Heart right ventricle (tissue), 16 donors: ENCODE results near the gene SLC8A1. TPM values are rescaled to one million over a fixed set of nuclear protein-coding genes. Genes with fewer than 3 reads are reported as not detected.
A peak's percentile ranks its signal among the peaks of the same experiment; 100 is the strongest.

Experiments
- ATAC-seq, 8 donors: fragments of 200-7000 bp; cut with Tn5 transposase; one replicate each; pipeline ENCODE4 v1.9.1; 2020; ENCODE audit warnings: mild to moderate bottlenecking in 8 of 8, moderate library complexity in 8 of 8, moderate number of reproducible peaks in 1 of 8
- DNase-seq, 2 donors: peaks; one replicate each; pipeline ENCODE4 v3.0.0-alpha.2; 2020
- H3K27ac ChIP-seq, 10 donors: fragments of 200-600 bp; sonication (generic) in 2 of 10; one replicate each; pipeline versions ENCODE4 v1.5.0 to v1.8.0; 2020 to 2022; ENCODE audit warnings: mild to moderate bottlenecking in 3 of 10
- H3K27me3 ChIP-seq, 7 donors: fragments of 200-600 bp; one replicate each; pipeline ENCODE4 v1.8.0; 2021 to 2022; ENCODE audit warnings: mild to moderate bottlenecking in 2 of 7
- H3K36me3 ChIP-seq, 9 donors: fragments of 200-600 bp; sonication (generic) in 1 of 9; one replicate each; pipeline versions ENCODE4 v1.5.0 to v1.8.0; 2020 to 2022; ENCODE audit warnings: mild to moderate bottlenecking in 2 of 9
- H3K4me1 ChIP-seq, 9 donors: fragments of 200-600 bp; sonication (generic) in 1 of 9; one replicate each; pipeline versions ENCODE4 v1.5.0 to v1.8.0; 2020 to 2022; ENCODE audit warnings: mild to moderate bottlenecking in 4 of 9
- H3K4me3 ChIP-seq, 10 donors: fragments of 200-600 bp; sonication (generic) in 2 of 10; one replicate each; pipeline versions ENCODE4 v1.5.0 to v1.8.0; 2020 to 2022; ENCODE audit warnings: mild to moderate bottlenecking in 7 of 10, moderate library complexity in 2 of 10
- H3K9me3 ChIP-seq, 11 donors: fragments of 200-600 bp in 10 of 11; sonication (generic) in 2 of 11; one replicate each; pipeline versions ENCODE4 v1.5.0 to v1.8.0; 2013 to 2022; ENCODE audit warnings: mild to moderate bottlenecking in 2 of 11, control low read depth in 1 of 11, moderate library complexity in 1 of 11
- WGBS, 2 donors: extraction: QIAGEN DNeasy Blood & Tissue Kit; methylation state at CpG; one replicate each; pipeline ENCODE4 v1.1.7; 2013; ENCODE audit warnings: inconsistent platforms in 1 of 2; 5-methylcytosine and 5-hydroxymethylcytosine counted together
- intact Hi-C, 10 donors: fragments of 100-400 bp; cut with DNase I; formaldehyde crosslinking; loops; one replicate each; pipeline versions ENCODE4 v1.11.1 to v1.14.2; 2022
- polyA plus RNA-seq, 2 donors: library from polyadenylated mRNA; stranded (reverse); fragments of 200-250 nt; gene quantifications; one replicate each; pipeline ENCODE4 v1.2.3, GENCODE V29; 2013
- total RNA-seq, 10 donors: library from RNA; stranded (reverse); fragmentation: NEBNext Ultra II Directional in 3 of 10; extraction: Animal tissue kit (Norgen Biotek cat#: 25700) in 3 of 10; gene quantifications; one replicate each; pipeline versions ENCODE4 v1.2.1 to v1.2.4, GENCODE V29; 2021 to 2023
- TF ChIP-seq, protein P1 (sequence below), 9 donors: fragments of 200-600 bp; sonication (generic) in 2 of 9; IDR thresholded peaks; one replicate each; pipeline versions ENCODE4 v1.5.0 to v1.8.0; 2021 to 2022; ENCODE audit warnings: antibody characterized with exemption in 9 of 9, mild to moderate bottlenecking in 5 of 9, moderate library complexity in 1 of 9
- donor health status: Arrhythmogenic right ventricular cardiomyopathy.
- donor health status: ischemic (EF 13 %, LVEDD 7.1; RV severe dilation, severe dysfunction).
- donor health status: healthy with polysubstance abuse.
- donor health status: DM: no; HTN: yes; CAD: no.
- donor health status: DM: no; HTN: no; CAD: no.
- donor health status: ischemic (EF 25% LVEDD 6.9; RV normal size, moderate dysfunction).
- donor health status: ischemic (EF 25% LVEDD 5.7; RV mildly dilated, moderate dysfunction).
- donor health status: healthy.
- donor health status: DM: yes; HTN: yes; CAD: no.
- donor health status: Ischemic cardiomyopathy.
- donor health status: ischemic (EF 35%, LVEDD 5.7; RV mildly dilated, moderate dysfunction).
- donor health status: nonischemic (EF 11% LVEDD 7.7; RV severe dilation, severe dysfunction).
- donor health status: DM: yes; HTN: yes; CAD: no.
- donor health status: PGD.
- donor health status: ischemic (EF 29% LVEDD 5.4; RV normal size, mild dysfunction).
- donor health status: nonischemic (EF 23%, LVEDD 6.1; RV moderate dilation, normal function).

The SLC8A1 gene
- total and polyA plus RNA-seq, 12 donors: 11.1 to 1,497 (median 1,067) TPM

DNA sequence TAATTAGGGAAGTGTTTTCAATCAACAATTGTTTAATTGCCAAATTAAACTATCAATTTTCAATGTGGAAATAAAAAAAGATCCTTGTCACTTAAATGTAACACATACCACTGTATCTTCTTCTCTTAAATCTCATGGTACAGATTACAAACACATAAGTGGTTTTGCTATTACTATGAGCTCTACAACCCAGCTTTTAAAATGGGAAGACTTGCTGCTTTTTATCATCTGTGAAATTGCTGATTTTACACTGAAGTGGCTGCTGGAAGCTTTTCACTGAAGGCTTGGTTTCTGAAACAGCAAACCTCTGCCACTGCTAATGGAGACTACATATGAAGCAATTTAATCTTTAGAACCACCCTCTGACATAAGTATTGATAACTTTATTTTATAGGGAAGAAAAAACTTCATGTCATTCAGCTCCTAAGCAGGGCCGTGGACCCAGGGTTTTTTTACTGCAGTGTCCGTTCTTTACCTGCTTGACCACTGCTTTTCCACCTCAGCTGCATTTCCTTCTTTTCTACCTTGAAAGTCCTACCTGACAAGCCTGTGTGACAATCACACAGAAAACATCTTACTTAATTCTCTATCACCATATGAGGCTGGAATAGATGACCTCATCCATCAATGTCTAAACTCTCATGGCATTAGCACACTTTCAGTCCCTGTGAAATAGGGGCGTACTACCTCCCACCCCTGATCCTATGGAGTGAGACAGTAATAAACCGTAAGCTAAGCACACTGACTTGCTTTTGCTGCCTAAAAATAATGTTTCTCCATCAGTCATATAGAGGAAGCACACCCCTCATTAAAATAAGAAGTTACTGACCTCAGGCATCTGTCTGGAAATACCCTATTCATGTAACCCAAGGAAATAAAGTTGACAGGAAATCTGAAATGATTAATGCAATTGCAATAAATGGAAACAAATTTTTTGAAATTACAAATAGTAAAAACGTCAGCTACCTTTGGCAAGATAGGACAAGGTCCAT is 19.2 kb upstream of the SLC8A1 start:
- Histone ChIP-seq H3K36me3 (peaks cover 0 to 3% (median 0%) of the 10 kb centered on the region in 9 donors), H3K27me3 (no peaks in the 10 kb centered on the region), H3K4me3 (no peak overlapping the region), H3K27ac (peak overlapping the region in 2 of 10 donors; percentile 9 to 68), H3K4me1 (peaks cover 0 to 44% (median 25%) of the 10 kb centered on the region in 9 donors), H3K9me3 (no peaks in the 10 kb centered on the region)
- WGBS, 2 donors: 43 to 53% methylated on average over 5 of the region's 5 CpGs
- TF ChIP-seq, protein P1, sequence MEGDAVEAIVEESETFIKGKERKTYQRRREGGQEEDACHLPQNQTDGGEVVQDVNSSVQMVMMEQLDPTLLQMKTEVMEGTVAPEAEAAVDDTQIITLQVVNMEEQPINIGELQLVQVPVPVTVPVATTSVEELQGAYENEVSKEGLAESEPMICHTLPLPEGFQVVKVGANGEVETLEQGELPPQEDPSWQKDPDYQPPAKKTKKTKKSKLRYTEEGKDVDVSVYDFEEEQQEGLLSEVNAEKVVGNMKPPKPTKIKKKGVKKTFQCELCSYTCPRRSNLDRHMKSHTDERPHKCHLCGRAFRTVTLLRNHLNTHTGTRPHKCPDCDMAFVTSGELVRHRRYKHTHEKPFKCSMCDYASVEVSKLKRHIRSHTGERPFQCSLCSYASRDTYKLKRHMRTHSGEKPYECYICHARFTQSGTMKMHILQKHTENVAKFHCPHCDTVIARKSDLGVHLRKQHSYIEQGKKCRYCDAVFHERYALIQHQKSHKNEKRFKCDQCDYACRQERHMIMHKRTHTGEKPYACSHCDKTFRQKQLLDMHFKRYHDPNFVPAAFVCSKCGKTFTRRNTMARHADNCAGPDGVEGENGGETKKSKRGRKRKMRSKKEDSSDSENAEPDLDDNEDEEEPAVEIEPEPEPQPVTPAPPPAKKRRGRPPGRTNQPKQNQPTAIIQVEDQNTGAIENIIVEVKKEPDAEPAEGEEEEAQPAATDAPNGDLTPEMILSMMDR (IDR thresholded peaks at IDR 0.05): no peak
- ATAC-seq (peak in 3 of 8 donors; percentile 34 to 50 (median 37)), DNase-seq (no peak)
- intact Hi-C loops: no loop called here

DNA sequence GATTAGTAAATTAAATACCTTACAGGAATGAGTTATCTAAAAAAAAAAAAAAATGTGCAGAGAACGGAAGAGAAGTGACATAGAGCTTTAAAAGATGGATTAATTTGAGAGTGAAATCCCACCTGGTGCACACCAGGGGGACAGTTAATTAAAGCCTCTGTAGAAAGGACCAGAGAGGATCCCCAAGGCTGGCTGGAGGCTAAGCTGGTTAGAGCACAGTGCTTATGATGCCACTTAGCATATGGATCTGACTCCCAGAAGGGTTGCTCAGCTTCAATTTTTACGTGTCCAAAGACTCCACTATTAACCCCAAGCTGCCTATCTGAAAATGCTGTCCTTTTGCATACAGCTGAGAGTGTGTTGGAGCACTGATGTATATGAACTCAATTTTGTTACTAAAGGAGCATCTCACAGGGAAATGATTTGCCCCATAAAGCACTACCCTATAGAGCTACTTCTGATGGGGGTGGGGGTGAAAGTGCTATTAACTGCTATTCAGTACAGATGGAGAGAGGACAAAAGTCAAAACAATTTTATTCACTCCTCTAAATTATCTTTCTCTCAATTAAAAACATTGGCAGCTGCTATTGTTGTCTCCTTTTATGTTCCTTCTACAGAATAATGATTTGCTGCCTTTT is 15.2 kb upstream of the SLC8A1 start:
- intact Hi-C loops: no loop called here
- ATAC-seq (no peak), DNase-seq (no peak)
- Histone ChIP-seq H3K4me3 (no peak overlapping the region), H3K9me3 (no peaks in the 10 kb centered on the region), H3K36me3 (peaks cover 0 to 3% (median 0%) of the 10 kb centered on the region in 9 donors), H3K27ac (no peak overlapping the region), H3K27me3 (no peaks in the 10 kb centered on the region), H3K4me1 (peaks cover 0 to 24% (median 14%) of the 10 kb centered on the region in 9 donors)
- WGBS, 2 donors: 49 to 57% methylated on average over 2 of the region's 2 CpGs
- TF ChIP-seq, protein P1 (IDR thresholded peaks at IDR 0.05): no peak

DNA sequence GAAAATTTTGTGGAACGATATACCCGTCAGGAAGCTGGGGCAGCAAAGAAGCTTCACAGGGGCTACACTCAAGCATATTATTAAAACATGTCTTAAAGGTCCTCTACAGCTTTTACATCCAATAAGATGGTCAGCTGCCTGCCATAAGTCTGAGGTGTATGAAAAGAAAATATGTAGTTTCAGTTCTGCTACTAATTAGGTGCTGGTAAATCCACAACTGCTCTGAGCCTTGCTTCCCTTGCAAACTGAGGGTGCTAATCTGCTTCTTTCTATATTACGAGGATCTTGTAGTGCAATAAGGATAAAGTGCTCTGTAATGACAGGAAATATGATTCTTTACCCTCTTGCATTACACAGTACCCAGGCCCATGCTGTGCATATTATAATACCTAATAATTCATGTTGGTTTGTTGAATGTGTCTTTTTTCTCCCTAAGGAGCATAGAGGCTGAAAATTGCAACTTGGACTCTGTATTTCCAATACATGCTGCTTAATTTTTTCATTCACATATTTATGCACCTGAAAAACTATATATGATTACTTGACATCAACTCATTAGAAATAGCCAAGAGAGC is 14.5 kb upstream of the SLC8A1 start:
- 84 to 88% methylated on average over 3 of the region's 3 CpGs for WGBS, 2 donors

More for the DNA sequence above, 14.5 kb upstream of the SLC8A1 start:
- ATAC-seq (no peak), DNase-seq (no peak)
- Histone ChIP-seq H3K27me3 (no peaks in the 10 kb centered on the region), H3K4me3 (no peak overlapping the region), H3K9me3 (no peaks in the 10 kb centered on the region), H3K36me3 (peaks cover 0 to 3% (median 0%) of the 10 kb centered on the region in 9 donors), H3K27ac (no peak overlapping the region), H3K4me1 (peaks cover 0 to 23% (median 9%) of the 10 kb centered on the region in 9 donors)
- intact Hi-C loops: no loop called here
- TF ChIP-seq, protein P1 (IDR thresholded peaks at IDR 0.05): no peak
